Tibial artery (tissue), 4 donors: ENCODE measurements around the gene KLHL14.

ENCODE experiments used
- DNase-seq, 2 donors: peaks; one replicate each; pipeline ENCODE4 v3.0.0-alpha.2; 2019
- H3K27ac ChIP-seq, 2 donors: fragments of 200-600 bp; sonication (generic) in 1 of 2; 1 replicate in 1 of 2; 2 replicates in 1 of 2; pipeline ENCODE4 v1.5.1; 2018 to 2019; ENCODE audit warnings: mild to moderate bottlenecking in 1 of 2
- H3K27me3 ChIP-seq, 2 donors: fragments of 200-600 bp; sonication (generic) in 1 of 2; one replicate each; pipeline versions ENCODE4 v1.5.1 to v1.6.0; 2016 to 2019
- H3K36me3 ChIP-seq, 3 donors: fragments of 200-600 bp; sonication (generic) in 2 of 3; one replicate each; pipeline ENCODE4 v1.5.1; 2016 to 2019; ENCODE audit warnings: mild to moderate bottlenecking in 2 of 3
- H3K4me1 ChIP-seq, 4 donors: fragments of 200-600 bp; sonication (generic) in 2 of 4; 1 replicate in 3 of 4; 2 replicates in 1 of 4; pipeline ENCODE4 v1.5.1; 2016 to 2019
- H3K4me3 ChIP-seq, 2 donors: fragments of 200-600 bp; sonication (generic) in 1 of 2; 1 replicate in 1 of 2; 2 replicates in 1 of 2; pipeline ENCODE4 v1.5.1; 2018 to 2019; ENCODE audit warnings: mild to moderate bottlenecking in 2 of 2
- H3K9me3 ChIP-seq, 3 donors: fragments of 200-600 bp; sonication (generic) in 1 of 3; one replicate each; pipeline ENCODE4 v1.5.1; 2016 to 2019
- CTCF ChIP-seq, 2 experiments: fragments of 200-600 bp in 1 of 2; fragments of 450-650 bp in 1 of 2; IDR thresholded peaks; one replicate each; pipeline ENCODE4 v1.5.1; 2017 to 2019; ENCODE audit warnings: antibody characterized with exemption in 2 of 2, mild to moderate bottlenecking in 1 of 2, moderate library complexity in 1 of 2
- intact Hi-C: fragments of 100-400 bp; cut with DNase I; formaldehyde crosslinking; loops from one replicate; pipeline ENCODE4 v1.15.0; 2023; ENCODE audit warnings: low total_unique reads

The KLHL14 gene

GRCh38 chr18:32714571-32715148 lies 58.2 kb downstream of the KLHL14 start:
- intact Hi-C loops = no loop called here
- no peak overlapping the region for H3K4me3 ChIP-seq
- no peaks in the 10 kb centered on the region for H3K9me3 ChIP-seq
- peak; percentile 13 to 24 for TF ChIP-seq CTCF (IDR thresholded peaks at IDR 0.05)
- no peaks in the 10 kb centered on the region for H3K27me3 ChIP-seq
- no peak for DNase-seq
- H3K4me1 ChIP-seq = no peaks in the 10 kb centered on the region
- no peak overlapping the region for H3K27ac ChIP-seq
- no peaks in the 10 kb centered on the region for H3K36me3 ChIP-seq

GRCh38 chr18:32712860-32713259 lies 60.0 kb downstream of the KLHL14 start:
- Histone ChIP-seq H3K4me1 (no peaks in the 10 kb centered on the region), H3K27me3 (no peaks in the 10 kb centered on the region), H3K27ac (no peak overlapping the region), H3K36me3 (no peaks in the 10 kb centered on the region), H3K4me3 (no peak overlapping the region), H3K9me3 (no peaks in the 10 kb centered on the region)
- intact Hi-C loops = no loop called here
- no peak for TF ChIP-seq CTCF (IDR thresholded peaks at IDR 0.05)
- no peak for DNase-seq

- no peaks in the 10 kb centered on the region for H3K36me3 ChIP-seq
- no peaks in the 10 kb centered on the region for H3K27me3 ChIP-seq
- no peak overlapping the region for H3K27ac ChIP-seq
- no peak for TF ChIP-seq CTCF (IDR thresholded peaks at IDR 0.05)
- DNase-seq = no peak
- H3K9me3 ChIP-seq = no peaks in the 10 kb centered on the region
- no peaks in the 10 kb centered on the region for H3K4me1 ChIP-seq
- intact Hi-C loops = no loop called here
- H3K4me3 ChIP-seq = no peak overlapping the region
Measured at GRCh38 chr18:32711862-32712261, 61.0 kb downstream of the KLHL14 start.

GRCh38 chr18:32707586-32707985 lies 65.2 kb downstream of the KLHL14 start:
- Histone ChIP-seq H3K27ac (no peak overlapping the region), H3K36me3 (no peaks in the 10 kb centered on the region), H3K27me3 (no peaks in the 10 kb centered on the region), H3K4me3 (no peak overlapping the region), H3K4me1 (no peaks in the 10 kb centered on the region), H3K9me3 (no peaks in the 10 kb centered on the region)
- no peak for TF ChIP-seq CTCF (IDR thresholded peaks at IDR 0.05)
- DNase-seq = no peak
- intact Hi-C loops = no loop called here

- Histone ChIP-seq H3K36me3 (no peaks in the 10 kb centered on the region), H3K27ac (no peak overlapping the region), H3K27me3 (no peaks in the 10 kb centered on the region), H3K9me3 (no peaks in the 10 kb centered on the region), H3K4me3 (no peak overlapping the region), H3K4me1 (no peaks in the 10 kb centered on the region)
- intact Hi-C loops = no loop called here
- DNase-seq = no peak
- TF ChIP-seq CTCF (IDR thresholded peaks at IDR 0.05) = no peak
Measured at GRCh38 chr18:32707147-32707546, 65.7 kb downstream of the KLHL14 start.

GRCh38 chr18:32701313-32701712 lies 71.5 kb downstream of the KLHL14 start:
- Histone ChIP-seq H3K9me3 (no peaks in the 10 kb centered on the region), H3K36me3 (no peaks in the 10 kb centered on the region), H3K27ac (no peak overlapping the region), H3K4me3 (no peak overlapping the region), H3K4me1 (no peaks in the 10 kb centered on the region), H3K27me3 (no peaks in the 10 kb centered on the region)
- intact Hi-C loops = no loop called here
- TF ChIP-seq CTCF (IDR thresholded peaks at IDR 0.05) = no peak
- no peak for DNase-seq
